ENCODE data around the gene IRX1. TPM values are rescaled to one million over a fixed set of nuclear protein-coding genes. Genes with fewer than 3 reads are reported as not detected.

Gene IRX1
- total and polyA plus RNA-seq, 2 donors (not counting 1 experiment from before 2014, with no cell fraction given) = not detected

DNA sequence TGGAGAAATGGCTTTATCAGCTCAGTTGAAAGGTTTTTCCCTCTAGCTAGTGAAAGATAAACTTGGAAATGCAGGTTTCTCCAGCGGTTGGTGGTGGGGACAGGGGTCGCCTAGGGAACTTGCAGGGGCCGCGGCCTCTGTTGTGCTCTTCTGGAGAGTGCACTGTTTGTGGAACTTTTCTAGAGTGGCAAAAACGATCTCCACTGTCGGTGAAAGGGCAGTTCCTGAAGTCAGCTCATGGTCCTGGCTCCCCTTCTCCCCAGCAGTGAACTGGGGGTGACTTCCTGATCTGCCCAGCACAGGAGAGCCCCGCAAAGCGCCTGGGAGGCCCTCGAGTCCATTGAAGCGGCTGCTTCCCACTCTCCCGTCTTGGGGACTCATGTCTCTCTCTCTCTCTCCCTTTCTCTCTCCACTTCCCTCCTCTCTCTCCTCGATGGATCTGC is 3.2 kb downstream of the IRX1 start:
- peaks cover 8% of the 10 kb centered on the region for H3K4me1 Mint-ChIP-seq
- intact Hi-C loops (cut with micrococcal nuclease) = no loop called here
- ChIA-PET CTCF (no interaction called here), POLR2A (no interaction called here)
- no peak overlapping the region for H3K9ac ChIP-seq (ENCODE audit: low read length)
- no peaks in the 10 kb centered on the region for H3K79me2 ChIP-seq (ENCODE audit: control insufficient read depth, insufficient read depth, low read length)
- H3K27me3 ChIP-seq (replicated peaks in 1 of 4; ENCODE audit: control extremely low read depth in 1 of 4, control insufficient read depth in 3 of 4, insufficient read depth in 4 of 4, low read length in 3 of 4) = peaks cover 0 to 67% (median 21%) of the 10 kb centered on the region in 4 experiments
- H3K4me1 ChIP-seq (ENCODE audit: control insufficient read depth in 2 of 2, insufficient read depth in 2 of 2, low read length in 2 of 2) = no peaks in the 10 kb centered on the region
- H4K20me1 ChIP-seq (ENCODE audit: control insufficient read depth, insufficient read depth, low read length, poor library complexity, severe bottlenecking) = no peaks in the 10 kb centered on the region
- no peak overlapping the region for H3K4me3 Mint-ChIP-seq
- no peaks in the 10 kb centered on the region for H3K36me3 ChIP-seq (replicated peaks in 1 of 2; ENCODE audit: control extremely low read depth in 1 of 2, control insufficient read depth in 1 of 2, extremely low read depth in 1 of 2, insufficient read depth in 2 of 2, low read length in 1 of 2)
- peaks cover 0 to 59% (median 0%) of the 10 kb centered on the region in 3 donors for H3K9me3 ChIP-seq (ENCODE audit: control extremely low read depth in 1 of 3, control insufficient read depth in 2 of 3, insufficient read depth in 1 of 3, low read length in 2 of 3)
- H3K4me2 ChIP-seq (replicated peaks; ENCODE audit: low read depth, low read length, poor library complexity, severe bottlenecking) = no peak overlapping the region
- TF ChIP-seq, protein P1, sequence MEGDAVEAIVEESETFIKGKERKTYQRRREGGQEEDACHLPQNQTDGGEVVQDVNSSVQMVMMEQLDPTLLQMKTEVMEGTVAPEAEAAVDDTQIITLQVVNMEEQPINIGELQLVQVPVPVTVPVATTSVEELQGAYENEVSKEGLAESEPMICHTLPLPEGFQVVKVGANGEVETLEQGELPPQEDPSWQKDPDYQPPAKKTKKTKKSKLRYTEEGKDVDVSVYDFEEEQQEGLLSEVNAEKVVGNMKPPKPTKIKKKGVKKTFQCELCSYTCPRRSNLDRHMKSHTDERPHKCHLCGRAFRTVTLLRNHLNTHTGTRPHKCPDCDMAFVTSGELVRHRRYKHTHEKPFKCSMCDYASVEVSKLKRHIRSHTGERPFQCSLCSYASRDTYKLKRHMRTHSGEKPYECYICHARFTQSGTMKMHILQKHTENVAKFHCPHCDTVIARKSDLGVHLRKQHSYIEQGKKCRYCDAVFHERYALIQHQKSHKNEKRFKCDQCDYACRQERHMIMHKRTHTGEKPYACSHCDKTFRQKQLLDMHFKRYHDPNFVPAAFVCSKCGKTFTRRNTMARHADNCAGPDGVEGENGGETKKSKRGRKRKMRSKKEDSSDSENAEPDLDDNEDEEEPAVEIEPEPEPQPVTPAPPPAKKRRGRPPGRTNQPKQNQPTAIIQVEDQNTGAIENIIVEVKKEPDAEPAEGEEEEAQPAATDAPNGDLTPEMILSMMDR (IDR thresholded peaks at IDR 0.05) = no peak
- no peak for TF ChIP-seq EZH2 (IDR thresholded peaks at IDR 0.05; ENCODE audit: borderline replicate concordance, insufficient read depth, low read depth, low read length, poor library complexity, severe bottlenecking)
- peaks cover 56% of the 10 kb centered on the region for H3K27me3 Mint-ChIP-seq
- H3K4me3 ChIP-seq (ENCODE audit: control extremely low read depth in 1 of 5, extremely low read depth in 1 of 5, insufficient read depth in 1 of 5, low read depth in 2 of 5, low read length in 4 of 5) = no peak overlapping the region
- no peak for ATAC-seq (ENCODE audit: low read depth)
- no peaks in the 10 kb centered on the region for H3K9me3 Mint-ChIP-seq (ENCODE audit: insufficient read depth)
- DNase-seq = no peak
- H3K27ac ChIP-seq (ENCODE audit: low read length in 2 of 2) = no peak overlapping the region
- no peak overlapping the region for H2AFZ ChIP-seq (ENCODE audit: insufficient read depth, low read depth, low read length, poor library complexity, severe bottlenecking)
- 14% methylated on average over 12 of the region's 12 CpGs for WGBS (ENCODE audit: insufficient coverage)
- no peak overlapping the region for H3K27ac Mint-ChIP-seq

DNA sequence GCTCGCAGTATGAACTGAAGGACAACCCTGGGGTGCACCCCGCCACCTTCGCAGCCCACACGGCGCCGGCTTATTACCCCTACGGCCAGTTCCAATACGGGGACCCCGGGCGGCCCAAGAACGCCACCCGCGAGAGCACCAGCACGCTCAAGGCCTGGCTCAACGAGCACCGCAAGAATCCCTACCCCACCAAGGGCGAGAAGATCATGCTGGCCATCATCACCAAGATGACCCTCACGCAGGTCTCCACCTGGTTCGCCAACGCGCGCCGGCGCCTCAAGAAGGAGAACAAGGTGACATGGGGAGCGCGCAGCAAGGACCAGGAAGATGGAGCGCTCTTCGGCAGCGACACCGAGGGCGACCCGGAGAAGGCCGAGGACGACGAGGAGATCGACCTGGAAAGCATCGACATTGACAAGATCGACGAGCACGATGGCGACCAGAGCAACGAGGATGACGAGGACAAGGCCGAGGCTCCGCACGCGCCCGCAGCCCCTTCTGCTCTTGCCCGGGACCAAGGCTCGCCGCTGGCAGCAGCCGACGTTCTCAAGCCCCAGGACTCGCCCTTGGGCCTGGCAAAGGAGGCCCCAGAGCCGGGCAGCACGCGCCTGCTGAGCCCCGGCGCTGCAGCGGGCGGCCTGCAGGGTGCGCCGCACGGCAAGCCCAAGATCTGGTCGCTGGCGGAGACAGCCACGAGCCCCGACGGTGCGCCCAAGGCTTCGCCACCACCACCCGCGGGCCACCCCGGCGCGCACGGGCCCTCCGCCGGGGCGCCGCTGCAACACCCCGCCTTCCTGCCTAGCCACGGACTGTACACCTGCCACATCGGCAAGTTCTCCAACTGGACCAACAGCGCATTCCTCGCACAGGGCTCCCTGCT is 3.8 kb downstream of the IRX1 start:
- no peak overlapping the region for H3K27ac ChIP-seq (ENCODE audit: low read length in 2 of 2)
- Mint-ChIP-seq H3K4me3 (no peak overlapping the region), H3K27me3 (peaks cover 57% of the 10 kb centered on the region), H3K27ac (no peak overlapping the region), H3K9me3 (ENCODE audit: insufficient read depth) (no peaks in the 10 kb centered on the region), H3K4me1 (peaks cover 4% of the 10 kb centered on the region)
- H3K4me2 ChIP-seq (replicated peaks; ENCODE audit: low read depth, low read length, poor library complexity, severe bottlenecking) = no peak overlapping the region
- H3K79me2 ChIP-seq (ENCODE audit: control insufficient read depth, insufficient read depth, low read length) = no peaks in the 10 kb centered on the region
- H2AFZ ChIP-seq (ENCODE audit: insufficient read depth, low read depth, low read length, poor library complexity, severe bottlenecking) = no peak overlapping the region
- ChIA-PET POLR2A (no interaction called here), CTCF (no interaction called here)
- TF ChIP-seq, protein P1 (IDR thresholded peaks at IDR 0.05) = no peak
- DNase-seq (no peak), ATAC-seq (ENCODE audit: low read depth) (no peak)
- H3K9ac ChIP-seq (ENCODE audit: low read length) = no peak overlapping the region
- H3K9me3 ChIP-seq (ENCODE audit: control extremely low read depth in 1 of 3, control insufficient read depth in 2 of 3, insufficient read depth in 1 of 3, low read length in 2 of 3) = peaks cover 0 to 57% (median 0%) of the 10 kb centered on the region in 3 donors
- H3K36me3 ChIP-seq (replicated peaks in 1 of 2; ENCODE audit: control extremely low read depth in 1 of 2, control insufficient read depth in 1 of 2, extremely low read depth in 1 of 2, insufficient read depth in 2 of 2, low read length in 1 of 2) = no peaks in the 10 kb centered on the region
- peaks cover 0 to 60% (median 20%) of the 10 kb centered on the region in 4 experiments for H3K27me3 ChIP-seq (replicated peaks in 1 of 4; ENCODE audit: control extremely low read depth in 1 of 4, control insufficient read depth in 3 of 4, insufficient read depth in 4 of 4, low read length in 3 of 4)
- no peaks in the 10 kb centered on the region for H3K4me1 ChIP-seq (ENCODE audit: control insufficient read depth in 2 of 2, insufficient read depth in 2 of 2, low read length in 2 of 2)
- no peaks in the 10 kb centered on the region for H4K20me1 ChIP-seq (ENCODE audit: control insufficient read depth, insufficient read depth, low read length, poor library complexity, severe bottlenecking)
- intact Hi-C loops (cut with micrococcal nuclease) = no loop called here
- WGBS (ENCODE audit: insufficient coverage) = 27% methylated on average over 79 of the region's 86 CpGs
- H3K4me3 ChIP-seq (ENCODE audit: control extremely low read depth in 1 of 5, extremely low read depth in 1 of 5, insufficient read depth in 1 of 5, low read depth in 2 of 5, low read length in 4 of 5) = no peak overlapping the region
